Measurements from ENCODE around the gene VSTM4.

Gene VSTM4

GRCh38 chr10:49068209-49068608 is 47.1 kb downstream of the VSTM4 start:
- no peak for DNase-seq

DNA sequence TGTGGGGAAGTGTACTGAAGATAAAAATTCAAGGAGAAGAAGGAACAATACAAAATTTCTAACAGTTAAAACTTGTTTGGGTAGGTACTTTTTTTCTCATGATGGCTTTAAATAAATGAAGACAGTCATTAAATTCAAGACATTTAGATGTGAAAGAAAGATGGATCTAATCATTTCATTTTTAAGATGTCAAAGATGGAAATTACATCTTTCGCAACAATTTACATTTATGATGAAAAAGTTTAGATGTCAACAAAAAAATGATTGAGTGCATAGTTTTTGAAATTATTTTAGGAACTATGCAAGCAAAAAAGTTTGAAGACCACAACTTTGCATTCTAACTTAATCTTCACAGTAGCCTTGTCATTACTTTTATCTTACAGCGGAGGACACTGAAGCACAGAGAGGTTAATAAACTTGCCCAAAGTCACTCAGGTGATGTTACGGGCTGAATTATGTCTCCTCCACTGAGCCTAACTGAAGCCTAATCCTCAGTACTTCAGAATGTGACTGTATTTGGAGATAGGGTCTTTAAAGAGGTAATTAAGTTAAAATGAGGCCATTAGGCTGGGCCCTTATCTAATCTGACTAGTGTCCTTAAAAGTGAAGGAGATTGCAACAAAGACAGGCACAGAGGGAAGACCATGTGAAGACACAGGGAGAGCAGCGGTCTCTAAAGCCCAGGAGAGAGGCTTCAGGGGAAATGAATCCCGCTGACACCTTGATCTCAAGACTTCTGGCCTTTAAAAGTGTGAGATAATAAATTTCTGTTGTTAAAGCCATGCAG is 48.2 kb downstream of the VSTM4 start:
- no peak for DNase-seq

- DNase-seq: no peak
These were observed 53.1 kb downstream of the VSTM4 start for GRCh38 chr10:49062229-49062628.

DNA sequence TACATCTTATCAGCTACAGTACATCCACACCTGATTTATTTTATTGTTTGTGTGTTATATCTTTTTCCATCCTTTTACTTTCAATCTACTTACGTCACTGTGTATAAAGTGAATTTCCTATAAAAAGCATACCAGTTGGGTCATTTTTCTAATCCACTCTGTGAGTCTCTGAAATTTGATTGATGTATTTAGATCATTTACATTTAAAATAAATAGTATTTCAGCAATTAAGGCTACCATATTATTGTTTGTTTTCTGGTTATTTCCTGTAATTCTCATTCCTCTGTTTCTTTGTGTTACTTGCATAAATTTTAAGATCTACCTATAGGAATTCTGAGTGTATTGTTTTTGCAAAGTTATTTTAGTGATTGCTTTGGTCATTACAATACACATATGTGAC is 53.7 kb downstream of the VSTM4 start:
- DNase-seq: no peak

- DNase-seq: no peak
These were observed 56.7 kb downstream of the VSTM4 start for GRCh38 chr10:49058463-49059255.

GRCh38 chr10:49057231-49057880 is 58.0 kb downstream of the VSTM4 start:
- DNase-seq: no peak

DNA sequence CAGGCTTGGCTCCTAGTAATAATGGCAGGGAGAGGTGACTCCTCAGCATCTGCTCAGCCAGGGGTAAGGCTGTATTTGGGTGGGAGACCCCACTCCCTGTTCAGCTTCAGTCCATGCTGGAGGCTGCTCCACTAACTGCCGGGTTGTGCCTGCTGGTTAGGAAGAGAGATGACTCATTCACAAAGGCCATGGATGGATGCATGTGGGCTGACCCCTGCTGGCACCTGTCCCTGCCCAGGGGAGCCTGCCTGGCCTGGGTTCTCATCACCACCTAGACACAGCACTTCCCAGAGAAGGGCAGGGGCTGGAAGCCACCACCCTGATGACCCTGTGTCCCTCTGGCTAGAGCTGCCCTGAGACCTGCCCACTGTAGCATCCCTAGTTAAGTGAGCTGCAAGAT is 59.0 kb downstream of the VSTM4 start:
- no peak for DNase-seq

DNA sequence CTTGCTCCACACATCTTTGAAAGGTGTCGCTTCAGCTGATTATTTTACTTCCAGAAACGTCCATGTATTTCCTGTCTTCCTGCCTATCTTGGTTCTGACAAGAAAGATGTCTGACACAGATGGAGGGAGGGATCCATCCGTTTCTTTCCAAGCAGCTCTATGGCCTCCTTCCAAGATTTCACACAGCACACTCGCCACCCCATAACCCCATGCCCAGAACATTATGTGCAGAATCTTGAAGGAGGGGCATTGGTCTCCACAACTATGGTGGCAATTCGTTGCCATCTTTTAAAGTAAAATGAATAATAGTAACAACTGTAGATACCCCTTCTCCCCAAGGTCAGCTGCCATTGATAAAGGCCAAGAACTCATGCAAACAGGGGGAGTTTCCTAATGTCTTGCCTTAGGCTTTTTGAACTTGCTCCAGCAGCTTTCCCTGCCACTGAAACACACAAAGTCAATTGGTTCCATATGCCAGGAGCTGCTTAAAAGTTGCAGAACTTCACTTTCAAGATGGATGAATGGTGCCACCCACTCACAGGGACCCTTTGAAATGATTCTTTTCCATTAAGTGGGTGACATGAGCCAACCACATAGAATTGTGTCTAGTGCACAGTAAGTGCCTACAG is 60.0 kb downstream of the VSTM4 start:
- DNase-seq: no peak

- DNase-seq: no peak
These were observed 60.6 kb downstream of the VSTM4 start for GRCh38 chr10:49054753-49055152.

DNA sequence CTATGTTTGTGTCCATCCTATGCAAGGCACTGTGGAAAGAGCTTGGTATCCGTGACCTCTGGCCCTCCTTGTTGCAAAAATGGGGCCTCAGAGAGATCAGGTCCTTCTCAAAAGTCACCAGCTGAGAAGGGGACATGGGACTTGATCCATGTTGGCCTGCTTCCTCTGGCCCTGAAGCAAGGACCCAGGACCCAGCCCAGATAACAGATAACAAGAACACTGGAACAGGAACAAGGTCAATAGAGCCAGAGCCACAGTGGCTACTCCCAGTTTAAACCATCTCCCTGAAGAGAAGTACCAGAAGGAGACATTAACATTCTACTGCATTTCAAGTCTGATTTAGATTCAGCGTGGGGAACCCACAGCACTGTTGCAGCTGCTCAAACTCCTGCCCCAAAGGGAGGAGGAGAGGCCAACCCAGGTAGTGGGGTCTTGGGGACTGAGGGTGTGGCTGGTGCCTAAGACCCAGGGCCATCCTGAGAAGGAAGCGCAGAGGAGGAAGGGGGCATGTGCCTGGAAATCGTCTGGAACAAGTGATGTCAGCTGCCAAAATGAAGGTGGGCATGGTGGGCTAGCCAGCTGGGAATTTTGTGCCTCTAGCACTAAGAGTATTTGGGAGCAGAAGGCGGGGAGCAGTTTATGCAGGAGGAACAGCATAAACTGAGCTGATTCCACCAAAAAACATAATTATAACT is 61.2 kb downstream of the VSTM4 start:
- no peak for DNase-seq

GRCh38 chr10:49053053-49053997 is 62.0 kb downstream of the VSTM4 start:
- DNase-seq: no peak

GRCh38 chr10:49052069-49052468 is 63.3 kb downstream of the VSTM4 start:
- DNase-seq: no peak

- no peak for DNase-seq
These were observed 64.4 kb downstream of the VSTM4 start for GRCh38 chr10:49050906-49051305.

DNA sequence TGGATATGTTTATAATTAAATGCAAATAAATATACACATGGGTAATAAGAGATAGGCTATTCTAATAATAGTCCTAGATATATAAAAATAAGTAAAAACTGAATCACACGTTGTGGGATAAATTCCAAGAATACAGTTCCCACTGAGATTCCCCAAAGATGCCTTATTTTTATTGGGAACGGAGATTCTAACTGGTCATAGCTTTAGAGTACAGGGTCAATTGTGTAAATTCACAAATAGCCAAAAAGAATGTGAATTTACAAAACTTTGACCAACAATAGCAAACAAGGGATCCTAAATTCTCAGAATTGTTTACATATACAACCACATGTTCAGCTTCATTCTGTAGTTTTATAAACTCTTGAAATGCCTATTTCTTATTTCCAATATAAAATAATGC is 65.0 kb downstream of the VSTM4 start:
- DNase-seq: no peak

- no peak for DNase-seq
These were observed 65.7 kb downstream of the VSTM4 start for GRCh38 chr10:49049660-49050059.

DNA sequence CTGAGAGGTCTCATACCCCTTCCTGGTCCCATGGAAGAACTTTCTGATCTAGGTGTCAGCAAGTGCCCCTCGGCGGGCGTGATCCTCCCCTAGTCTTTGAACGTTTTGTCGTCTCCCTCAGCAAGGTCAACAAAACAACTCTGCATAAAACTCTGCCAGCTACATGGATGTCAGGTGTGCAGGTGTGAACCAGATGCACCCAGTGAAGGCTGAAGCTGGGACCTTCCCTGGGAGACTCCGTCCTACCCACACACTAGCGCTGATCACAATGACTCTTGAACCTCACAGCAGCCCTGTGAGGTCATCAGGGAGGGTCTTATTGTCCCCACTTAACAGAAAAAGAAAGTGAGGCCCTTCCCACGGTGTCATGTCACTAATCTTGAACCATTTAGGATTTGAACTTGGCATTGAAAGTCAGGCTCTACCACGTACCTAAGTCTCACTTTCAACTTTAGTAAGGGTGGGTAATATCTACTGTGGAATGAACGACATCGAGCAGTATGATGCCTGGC is 68.1 kb downstream of the VSTM4 start:
- DNase-seq: no peak

GRCh38 chr10:49044293-49045193 is 70.8 kb downstream of the VSTM4 start:
- no peak for DNase-seq

GRCh38 chr10:49040601-49041000 is 74.7 kb downstream of the VSTM4 start:
- DNase-seq: no peak

DNA sequence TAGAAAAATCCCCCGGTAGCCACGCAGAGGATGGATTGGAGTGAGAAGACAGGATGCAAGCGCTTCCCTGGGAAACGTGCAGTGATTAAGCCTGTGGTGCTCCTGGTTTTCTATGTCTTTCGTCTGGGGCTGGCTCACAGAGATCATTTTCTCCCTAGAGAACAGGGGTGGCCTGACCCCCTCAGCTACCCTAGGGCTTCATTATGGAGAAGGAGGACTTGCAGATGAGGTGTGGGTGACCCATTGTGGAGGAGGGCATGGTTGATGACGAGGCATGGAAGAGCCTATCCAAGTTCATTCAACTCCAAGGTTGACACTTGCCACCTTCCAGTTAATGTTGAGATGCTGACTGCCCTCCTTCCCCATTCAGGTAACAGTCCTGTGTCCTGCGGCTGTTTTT is 75.9 kb downstream of the VSTM4 start:
- no peak for DNase-seq

- DNase-seq: no peak
These were observed 76.6 kb downstream of the VSTM4 start for GRCh38 chr10:49038711-49039110.

Data from NCI-H1092 (cell line).